HFFc6 (cell line): ENCODE results near the gene CRMP1. TPM values are rescaled to one million over a fixed set of nuclear protein-coding genes. Genes with fewer than 3 reads are reported as not detected.

Experiments
- DNase-seq: peaks from one replicate; pipeline ENCODE4 v3.0.0-alpha.2; 2018
- H3K27ac Mint-ChIP-seq: 2 replicates; pipeline ENCODE4 v1.8.0; 2020; ENCODE audit warnings: mild to moderate bottlenecking, mixed read lengths
- H3K27me3 Mint-ChIP-seq: 2 replicates; pipeline ENCODE4 v1.8.0; 2021; ENCODE audit warnings: mild to moderate bottlenecking, moderate library complexity, mixed read lengths; ENCODE audit not compliant: insufficient read depth
- H3K36me3 Mint-ChIP-seq: 2 replicates; pipeline ENCODE4 v1.8.0; 2021; ENCODE audit warnings: low read depth, mixed read lengths
- H3K4me1 Mint-ChIP-seq: 2 replicates; pipeline ENCODE4 v1.8.0; 2020; ENCODE audit warnings: low read depth, mixed read lengths
- H3K4me3 Mint-ChIP-seq: 2 replicates; pipeline ENCODE4 v1.8.0; 2020; ENCODE audit warnings: mild to moderate bottlenecking, moderate library complexity, mixed read lengths
- H3K9me3 Mint-ChIP-seq: 2 replicates; pipeline ENCODE4 v1.8.0; 2020; ENCODE audit warnings: mild to moderate bottlenecking, mixed read lengths
- CTCF ChIP-seq: fragments of 200-600 bp; sonication (generic); IDR thresholded peaks from 2 replicates; pipeline ENCODE4 v1.5.0; 2021; ENCODE audit warnings: antibody characterized with exemption, mild to moderate bottlenecking
- microRNA-seq: library from miRNA; unstranded; fragments of <30 nt; microRNA quantifications from one replicate; pipeline ENCODE4, GENCODE V29; 2019
- total RNA-seq, 6 experiments: library from RNA; stranded (reverse); fragmentation: NEBNext Ultra II Directional; extraction: Animal tissue kit (Norgen Biotek cat#: 25700); gene quantifications; 2 replicates in 1 of 6; 3 replicates in 5 of 6; pipeline ENCODE4 v1.2.3, GENCODE V29; 2021

The CRMP1 gene
- total RNA-seq, 6 experiments from 2014 or later, result not detected

GRCh38 chr4:5776510-5776909 is 116.4 kb downstream of the CRMP1 start:
- peaks cover 58% of the 10 kb centered on the region for H3K36me3 Mint-ChIP-seq
- no peak overlapping the region for H3K27ac Mint-ChIP-seq
- peaks cover 27% of the 10 kb centered on the region for H3K4me1 Mint-ChIP-seq
- peaks cover 2% of the 10 kb centered on the region for H3K27me3 Mint-ChIP-seq
- H3K4me3 Mint-ChIP-seq, result no peak overlapping the region
- DNase-seq, result no peak
- H3K9me3 Mint-ChIP-seq, result peaks cover 20% of the 10 kb centered on the region
- no peak for TF ChIP-seq CTCF

- Mint-ChIP-seq H3K36me3 (peaks cover 59% of the 10 kb centered on the region), H3K27me3 (peaks cover 2% of the 10 kb centered on the region; the same call in 1 of the 2 replicates), H3K4me1 (peaks cover 21% of the 10 kb centered on the region), H3K27ac (peak overlapping the region; percentile 71), H3K4me3 (no peak overlapping the region), H3K9me3 (peaks cover 20% of the 10 kb centered on the region)
- TF ChIP-seq CTCF, result no peak
- DNase-seq, result no peak
Measured at GRCh38 chr4:5774416-5775036, 118.4 kb downstream of the CRMP1 start.

DNA sequence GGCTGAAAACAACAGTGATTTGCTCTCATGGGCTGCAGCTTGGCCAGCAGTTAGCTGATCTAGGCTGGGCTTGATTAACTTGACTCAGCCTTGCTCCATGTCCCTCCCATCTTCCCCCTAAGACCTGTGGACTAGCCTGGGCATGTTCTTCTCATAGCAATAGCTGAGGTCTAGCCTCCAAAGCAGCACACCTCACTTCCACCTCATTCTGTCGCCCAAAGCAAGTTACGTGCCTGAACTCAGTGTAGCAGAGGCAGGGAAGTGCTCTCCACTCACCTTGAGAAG is 119.7 kb downstream of the CRMP1 start:
- Mint-ChIP-seq H3K9me3 (peaks cover 23% of the 10 kb centered on the region), H3K4me1 (peaks cover 21% of the 10 kb centered on the region), H3K27ac (peak overlapping the region; percentile 71), H3K36me3 (peaks cover 72% of the 10 kb centered on the region), H3K27me3 (peaks cover 2% of the 10 kb centered on the region; the same call in 1 of the 2 replicates), H3K4me3 (no peak overlapping the region)
- TF ChIP-seq CTCF, result no peak
- DNase-seq, result peak; percentile 17

- H3K4me1 Mint-ChIP-seq, result peaks cover 21% of the 10 kb centered on the region
- no peak for TF ChIP-seq CTCF
- peak overlapping the region; percentile 71 for H3K27ac Mint-ChIP-seq
- H3K27me3 Mint-ChIP-seq, result peaks cover 2% of the 10 kb centered on the region; the same call in 1 of the 2 replicates
- H3K4me3 Mint-ChIP-seq, result no peak overlapping the region
- DNase-seq, result no peak
- H3K9me3 Mint-ChIP-seq, result peaks cover 26% of the 10 kb centered on the region
- peaks cover 75% of the 10 kb centered on the region for H3K36me3 Mint-ChIP-seq
Measured at GRCh38 chr4:5772528-5773270, 120.2 kb downstream of the CRMP1 start.

Small RNA genes lying within 50 kb of the gene (microRNA-seq; reads per million reads assigned to microRNA genes)
- not detected for gene MIR378D1

Other genes starting within 250 kb of the CRMP1 start
- 1 to 10 TPM; 3.0 to 4.1 (median 3.8) TPM for gene EVC2, start 184.5 kb downstream of the CRMP1 start, total RNA-seq
- gene EVC, start 181.9 kb downstream of the CRMP1 start, total RNA-seq, result 10 to 100 TPM; 30.7 to 40.9 (median 33.7) TPM
- gene C4orf50, start 125.3 kb upstream of the CRMP1 start, total RNA-seq, result not detected